ENCODE measurements around the gene EYA4. TPM values are rescaled to one million over a fixed set of nuclear protein-coding genes. Genes with fewer than 3 reads are reported as not detected.

Gene EYA4
- total and polyA plus RNA-seq, 2 of the 4 experiments (the other 2 are of a cell fraction) = 5.7 to 11.1 TPM

DNA sequence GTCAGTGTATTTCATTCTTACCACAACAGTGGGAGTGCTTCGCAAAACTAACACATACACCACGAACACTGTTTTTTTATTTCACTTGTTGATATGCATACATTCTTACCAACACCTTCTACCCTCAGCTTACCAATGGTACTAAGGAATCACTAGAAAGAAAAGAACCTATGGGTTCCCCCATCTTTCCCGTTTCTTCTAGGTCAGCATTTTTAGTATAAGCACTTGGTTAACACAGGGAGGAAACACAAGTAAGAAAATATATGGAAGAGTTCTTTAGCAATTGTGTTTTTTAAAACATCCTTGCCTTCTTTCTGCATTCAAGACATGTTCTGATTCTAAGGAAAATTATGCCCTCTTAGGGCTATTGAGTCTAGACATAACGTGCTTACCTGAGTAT is 39.9 kb upstream of the EYA4 start:
- DNase-seq = no peak
- H2BK5ac ChIP-seq (ENCODE audit: low read depth, low read length, poor library complexity, severe bottlenecking) = no peak overlapping the region
- peaks cover 5% of the 10 kb centered on the region for H3K4me1 ChIP-seq (ENCODE audit: control insufficient read depth, insufficient read depth, low read length)
- no peak overlapping the region for H3K4me2 ChIP-seq (ENCODE audit: low read depth, low read length)
- H3K23ac ChIP-seq (ENCODE audit: low read depth, low read length) = no peak overlapping the region
- TF ChIP-seq, protein P1, sequence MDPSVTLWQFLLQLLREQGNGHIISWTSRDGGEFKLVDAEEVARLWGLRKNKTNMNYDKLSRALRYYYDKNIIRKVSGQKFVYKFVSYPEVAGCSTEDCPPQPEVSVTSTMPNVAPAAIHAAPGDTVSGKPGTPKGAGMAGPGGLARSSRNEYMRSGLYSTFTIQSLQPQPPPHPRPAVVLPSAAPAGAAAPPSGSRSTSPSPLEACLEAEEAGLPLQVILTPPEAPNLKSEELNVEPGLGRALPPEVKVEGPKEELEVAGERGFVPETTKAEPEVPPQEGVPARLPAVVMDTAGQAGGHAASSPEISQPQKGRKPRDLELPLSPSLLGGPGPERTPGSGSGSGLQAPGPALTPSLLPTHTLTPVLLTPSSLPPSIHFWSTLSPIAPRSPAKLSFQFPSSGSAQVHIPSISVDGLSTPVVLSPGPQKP (IDR thresholded peaks at IDR 0.05; ENCODE audit: borderline replicate concordance, low read depth, low read length) = no peak
- no peak for TF ChIP-seq RFX5 (IDR thresholded peaks at IDR 0.05; ENCODE audit: low read depth, low read length)
- no peak for TF ChIP-seq RAD21 (IDR thresholded peaks at IDR 0.05; ENCODE audit: low read length)
- TF ChIP-seq RCOR1 (IDR thresholded peaks at IDR 0.05; ENCODE audit: insufficient replicate concordance, low read length) = no peak
- TF ChIP-seq, protein P2, sequence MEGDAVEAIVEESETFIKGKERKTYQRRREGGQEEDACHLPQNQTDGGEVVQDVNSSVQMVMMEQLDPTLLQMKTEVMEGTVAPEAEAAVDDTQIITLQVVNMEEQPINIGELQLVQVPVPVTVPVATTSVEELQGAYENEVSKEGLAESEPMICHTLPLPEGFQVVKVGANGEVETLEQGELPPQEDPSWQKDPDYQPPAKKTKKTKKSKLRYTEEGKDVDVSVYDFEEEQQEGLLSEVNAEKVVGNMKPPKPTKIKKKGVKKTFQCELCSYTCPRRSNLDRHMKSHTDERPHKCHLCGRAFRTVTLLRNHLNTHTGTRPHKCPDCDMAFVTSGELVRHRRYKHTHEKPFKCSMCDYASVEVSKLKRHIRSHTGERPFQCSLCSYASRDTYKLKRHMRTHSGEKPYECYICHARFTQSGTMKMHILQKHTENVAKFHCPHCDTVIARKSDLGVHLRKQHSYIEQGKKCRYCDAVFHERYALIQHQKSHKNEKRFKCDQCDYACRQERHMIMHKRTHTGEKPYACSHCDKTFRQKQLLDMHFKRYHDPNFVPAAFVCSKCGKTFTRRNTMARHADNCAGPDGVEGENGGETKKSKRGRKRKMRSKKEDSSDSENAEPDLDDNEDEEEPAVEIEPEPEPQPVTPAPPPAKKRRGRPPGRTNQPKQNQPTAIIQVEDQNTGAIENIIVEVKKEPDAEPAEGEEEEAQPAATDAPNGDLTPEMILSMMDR (conservative IDR thresholded peaks at IDR 0.05; ENCODE audit: low read depth, low read length) = no peak
- TF ChIP-seq CEBPB (IDR thresholded peaks at IDR 0.05; ENCODE audit: low read depth, low read length) = no peak
- peak; percentile 61; the same call in 1 of the 2 replicates for TF ChIP-seq MAFK (IDR thresholded peaks at IDR 0.05; ENCODE audit: low read depth, low read length)
- BruUV-seq (replicated peaks) = no TSS peak
- no peaks in the 10 kb centered on the region; the same call in 1 of the 2 replicates for H3K27me3 ChIP-seq (ENCODE audit: control insufficient read depth, insufficient read depth, low read length)
- H3K79me1 ChIP-seq (ENCODE audit: low read depth in 1 of 2, low read length in 2 of 2) = no peaks in the 10 kb centered on the region
- H3K9me3 ChIP-seq (ENCODE audit: control insufficient read depth, insufficient read depth, low read length) = no peaks in the 10 kb centered on the region
- intact Hi-C loops (cut with micrococcal nuclease) = no loop called here
- no peak overlapping the region for H2AFZ ChIP-seq (replicated peaks; ENCODE audit: low read length, poor library complexity)
- CTCF ChIA-PET = no interaction called here
- H3K27ac ChIP-seq (ENCODE audit: insufficient read depth, low read length) = no peak overlapping the region
- H2BK120ac ChIP-seq (ENCODE audit: low read depth, low read length) = no peak overlapping the region
- ATAC-seq (ENCODE audit: low read depth) = no peak
- POLR2A ChIA-PET (ENCODE audit: unreplicated experiment) = no interaction called here
- no peaks in the 10 kb centered on the region for H3K9me1 ChIP-seq (ENCODE audit: insufficient read depth, low read length)
- H3K56ac ChIP-seq (ENCODE audit: extremely low read depth, insufficient read depth, low read length) = no peak overlapping the region
- no peak overlapping the region for H2BK15ac ChIP-seq (ENCODE audit: low read depth, low read length)
- H3K36me3 ChIP-seq (ENCODE audit: control insufficient read depth, insufficient read depth, low read length) = no peaks in the 10 kb centered on the region
- H4K91ac ChIP-seq (ENCODE audit: insufficient read depth, low read depth, low read length) = no peak overlapping the region
- H2BK20ac ChIP-seq (ENCODE audit: low read depth, low read length) = no peak overlapping the region
- no peaks in the 10 kb centered on the region for H4K20me1 ChIP-seq (ENCODE audit: insufficient read depth, low read length)
- H4K8ac ChIP-seq (ENCODE audit: low read depth in 2 of 2, low read length in 2 of 2) = no peak overlapping the region
- H4K5ac ChIP-seq (ENCODE audit: low read depth, low read length) = no peak overlapping the region
- no peak overlapping the region for H3K4me3 ChIP-seq (ENCODE audit: insufficient read depth, low read depth, low read length)
- H3K18ac ChIP-seq (ENCODE audit: low read depth, low read length) = no peak overlapping the region
- dilution Hi-C loops (cut with HindIII; ENCODE audit: low sequenced_read_pairs, unreplicated experiment) = no loop called here
- H3K4ac ChIP-seq (ENCODE audit: low read depth, low read length) = no peak overlapping the region
- no peak overlapping the region for H2AK9ac ChIP-seq (replicated peaks; ENCODE audit: low read depth, low read length, poor library complexity)
- in situ Hi-C loops (cut with MboI; ENCODE audit: low sequenced_read_pairs) = no loop called here
- no peak overlapping the region for H3K9ac ChIP-seq (ENCODE audit: low read depth, low read length)
- 100% methylated on average over 1 of the region's 4 CpGs; no CpG with 5 or more reads in 1 of the 2 experiments for WGBS, 2 experiments (ENCODE audit: extremely low coverage in 2 of 2, insufficient read length in 1 of 2)
- H2AK5ac ChIP-seq (ENCODE audit: low read depth, low read length) = no peak overlapping the region
- no peak overlapping the region for H3K14ac ChIP-seq (replicated peaks; ENCODE audit: low read depth, low read length)

All from IMR-90 (cell line).